AG10803 (cell line): ENCODE data around the gene MAP4K4.

Source experiments
- DNase-seq: peaks from one replicate; pipeline ENCODE4 v3.0.0; 2010; ENCODE audit warnings: low read depth
- H3K4me3 ChIP-seq: 2 replicates; pipeline ENCODE4 v1.5.1; 2011; ENCODE audit warnings: mild to moderate bottlenecking, low read length, control low read depth
- CTCF ChIP-seq: conservative IDR thresholded peaks from 2 replicates; pipeline ENCODE4 v1.5.1; 2011; ENCODE audit warnings: mild to moderate bottlenecking, low read length, control low read depth, inconsistent platforms

The MAP4K4 gene

GRCh38 chr2:101900375-101900774 lies 202.9 kb downstream of the MAP4K4 start:
- DNase-seq: no peak
- no peak overlapping the region for H3K4me3 ChIP-seq
- TF ChIP-seq CTCF: no peak

DNA sequence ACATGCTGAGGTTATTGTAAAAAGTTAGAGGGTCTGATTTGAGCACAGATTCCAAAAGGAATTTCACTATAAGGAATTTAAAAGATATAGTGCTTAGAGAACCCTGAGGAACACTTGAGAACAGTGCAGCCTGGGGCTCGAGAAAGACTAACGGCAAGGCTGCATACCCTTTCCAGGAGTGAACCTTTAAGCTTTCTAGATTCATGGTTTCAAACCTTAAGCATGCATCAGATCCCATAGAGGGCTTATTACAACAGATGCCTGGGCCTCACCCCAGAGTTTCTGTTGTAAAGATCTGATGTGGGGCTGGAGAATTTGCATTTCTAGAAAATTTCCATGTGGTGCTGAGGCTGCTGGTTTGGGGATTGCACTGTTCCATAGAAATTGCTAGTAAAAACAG lies 203.7 kb downstream of the MAP4K4 start:
- DNase-seq: no peak
- TF ChIP-seq CTCF: no peak
- H3K4me3 ChIP-seq: no peak overlapping the region

DNA sequence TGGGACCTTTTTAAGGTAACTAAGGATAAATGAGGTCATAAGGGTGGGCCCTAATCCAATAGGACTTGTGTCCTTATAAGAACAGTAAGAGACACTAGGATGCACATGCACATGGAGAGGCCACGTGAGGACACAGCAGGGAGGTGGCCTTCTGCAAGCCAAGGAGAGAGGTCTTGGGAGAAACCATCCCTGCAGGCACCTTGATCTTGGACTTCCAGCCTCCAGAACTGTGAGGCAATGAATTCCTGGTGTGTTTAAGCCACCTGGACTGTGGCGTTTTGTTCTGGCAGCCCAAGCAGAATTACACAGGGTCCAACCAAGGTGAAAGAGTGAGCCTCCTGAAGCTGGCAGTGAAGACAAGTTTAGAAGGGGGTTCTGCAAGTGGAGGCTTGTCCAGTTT lies 204.7 kb downstream of the MAP4K4 start:
- TF ChIP-seq CTCF: no peak
- no peak for DNase-seq
- H3K4me3 ChIP-seq: no peak overlapping the region

DNA sequence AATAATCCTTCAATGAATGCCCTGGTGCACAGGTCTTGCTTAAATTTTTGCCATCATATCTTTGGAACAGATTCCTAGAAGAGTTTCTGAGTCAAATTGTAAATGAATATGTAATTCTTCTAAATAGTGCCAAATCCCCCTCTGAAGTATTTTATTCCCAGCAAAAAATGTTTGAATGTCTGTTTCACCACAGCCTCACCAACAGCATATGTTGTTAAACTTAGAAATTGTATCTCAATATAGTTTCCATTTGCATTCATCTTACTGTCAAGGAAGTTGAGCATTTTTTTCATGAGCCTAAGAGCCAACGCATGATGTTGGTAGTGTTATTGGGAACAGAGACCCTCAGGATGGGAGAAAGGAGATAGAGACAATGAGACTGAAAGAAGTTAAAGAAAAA lies 207.4 kb downstream of the MAP4K4 start:
- TF ChIP-seq CTCF: no peak
- H3K4me3 ChIP-seq: no peak overlapping the region
- DNase-seq: no peak

DNA sequence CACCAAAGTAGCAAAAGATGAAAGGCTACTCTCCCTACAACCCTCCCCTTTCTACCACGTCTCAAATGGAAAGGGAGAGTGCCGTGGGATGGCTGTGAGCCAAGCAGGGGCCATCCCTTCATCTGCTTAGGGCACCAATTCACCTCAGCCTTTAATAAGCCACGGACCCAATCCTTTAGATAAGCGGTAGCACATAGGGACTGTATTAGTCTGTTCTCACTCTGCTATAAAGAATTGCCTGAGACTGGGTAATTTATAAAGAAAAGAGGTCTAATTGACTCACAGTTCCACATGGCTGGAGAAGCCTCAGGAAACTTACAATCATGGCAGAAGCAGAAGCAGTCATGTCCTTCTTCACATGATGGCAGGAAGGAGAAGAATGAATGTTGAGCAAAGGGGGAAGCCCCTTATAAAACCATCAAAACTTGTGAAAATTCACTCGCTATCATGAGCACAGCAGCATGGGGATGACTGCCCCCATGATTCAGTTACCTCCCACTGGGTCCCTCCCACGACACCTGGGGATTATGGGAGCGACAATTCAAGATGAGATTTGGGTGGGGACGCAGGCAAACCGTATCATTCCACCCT lies 208.3 kb downstream of the MAP4K4 start:
- no peak overlapping the region for H3K4me3 ChIP-seq
- TF ChIP-seq CTCF: no peak

GRCh38 chr2:101909760-101910159 lies 212.3 kb downstream of the MAP4K4 start:
- no peak for DNase-seq
- no peak for TF ChIP-seq CTCF
- H3K4me3 ChIP-seq: no peak overlapping the region

More for the DNA sequence above, 208.3 kb downstream of the MAP4K4 start:
- DNase-seq: no peak

GRCh38 chr2:101912545-101912944 lies 215.0 kb downstream of the MAP4K4 start:
- H3K4me3 ChIP-seq: no peak overlapping the region
- no peak for DNase-seq
- no peak for TF ChIP-seq CTCF
